HG03064 (cell line): Measurements from ENCODE around the gene PRR15.

Experiments
- ATAC-seq: cut with Tn5 transposase; IDR thresholded peaks from one replicate; pipeline ENCODE4 v1.9.1; 2021; ENCODE audit warnings: low read depth; ENCODE audit not compliant: unreplicated experiment

PRR15 gene

DNA sequence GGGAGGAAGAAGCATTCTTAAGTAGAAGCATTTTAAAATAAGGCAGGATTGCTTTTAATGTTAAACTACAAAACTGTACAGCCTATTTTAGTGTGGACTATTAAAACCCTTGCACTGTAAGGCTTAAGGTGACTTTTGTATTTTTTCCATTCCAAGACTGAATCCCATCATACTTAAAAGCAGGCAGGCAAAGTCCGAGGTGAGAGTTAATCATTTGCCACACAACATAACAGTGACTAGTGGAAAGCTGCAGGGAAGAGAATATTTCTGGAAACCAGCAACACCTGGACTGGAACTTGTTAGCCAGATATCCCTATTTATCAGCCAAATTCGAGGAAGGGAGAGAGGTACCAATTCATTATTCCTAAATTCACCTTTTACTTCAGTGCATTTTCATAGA lies 3.5 kb downstream of the PRR15 start:
- no peak for ATAC-seq

DNA sequence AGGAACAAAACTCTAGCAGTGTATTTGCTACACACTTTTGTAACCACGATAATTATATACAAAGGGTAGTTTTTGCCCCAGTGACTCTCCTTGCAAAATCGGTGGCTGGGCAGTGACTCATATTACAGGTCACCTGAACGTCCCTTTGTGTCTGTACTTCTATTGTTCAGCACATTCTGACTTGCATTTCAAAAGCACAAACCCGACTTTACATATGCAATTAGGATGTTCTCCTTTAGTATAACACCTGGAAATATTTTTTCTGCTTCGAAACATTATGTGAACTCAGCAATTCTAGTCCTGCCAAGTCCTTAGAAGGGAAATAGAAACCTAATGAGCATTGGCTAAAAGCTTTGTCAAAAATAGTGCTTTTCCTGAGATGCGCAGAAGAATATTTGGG lies 6.0 kb downstream of the PRR15 start:
- no peak for ATAC-seq

DNA sequence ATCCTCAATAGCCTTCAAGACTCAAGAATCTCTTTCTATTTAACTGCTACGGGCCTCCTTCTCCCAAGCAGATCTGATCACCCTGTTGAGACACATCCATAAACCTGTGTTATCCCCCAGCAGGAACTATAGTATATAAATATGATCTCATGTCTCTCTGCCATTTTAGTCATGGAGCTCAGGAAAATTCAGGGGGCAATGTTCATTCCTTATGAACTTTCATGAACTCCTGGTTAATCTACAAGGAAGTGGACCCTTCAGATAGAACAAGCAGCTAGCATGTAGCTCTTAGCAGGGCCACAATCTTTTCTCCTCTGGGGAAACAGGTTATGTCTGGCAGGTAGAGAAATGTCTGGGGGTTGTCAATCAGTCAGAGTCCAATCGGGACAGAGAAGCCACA lies 8.9 kb downstream of the PRR15 start:
- ATAC-seq: no peak

DNA sequence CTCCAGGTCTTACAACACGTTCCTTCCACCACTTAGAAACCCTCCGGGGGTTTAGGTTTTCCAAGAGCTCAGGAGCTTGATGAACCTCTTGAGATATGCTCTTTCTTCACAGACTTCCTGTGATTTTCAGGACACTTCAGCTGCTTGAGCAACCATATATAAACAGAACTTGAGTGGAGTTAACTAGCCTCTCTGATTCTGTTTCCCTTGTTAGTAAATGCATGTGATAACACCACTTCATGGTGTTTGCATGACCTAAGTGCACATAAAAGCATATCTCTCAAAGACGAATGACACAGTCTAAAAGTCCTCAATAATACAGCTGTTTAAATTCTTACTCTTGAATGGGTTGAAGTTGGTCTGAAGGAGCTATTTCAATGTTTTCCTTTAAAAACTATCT lies 9.9 kb downstream of the PRR15 start:
- no peak for ATAC-seq

DNA sequence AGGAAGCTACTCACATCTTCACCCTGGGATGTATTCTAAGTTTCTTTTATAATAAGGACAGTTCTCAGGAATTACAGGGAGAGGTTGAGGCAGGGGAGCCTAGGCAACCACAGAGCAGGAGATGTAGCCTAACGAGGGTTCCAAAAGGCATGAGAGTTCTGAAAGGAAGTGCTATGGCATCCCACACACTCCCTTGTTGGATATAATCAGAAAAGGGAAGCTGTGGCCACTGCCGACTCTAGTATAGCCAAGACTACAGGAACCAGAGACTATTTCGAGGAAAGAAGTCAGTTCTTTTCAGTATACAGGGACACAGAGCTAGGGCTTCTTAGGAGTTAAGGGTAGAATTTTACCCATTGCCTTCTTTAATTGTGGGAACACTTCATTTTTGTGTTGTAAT lies 11.0 kb downstream of the PRR15 start:
- ATAC-seq: no peak

DNA sequence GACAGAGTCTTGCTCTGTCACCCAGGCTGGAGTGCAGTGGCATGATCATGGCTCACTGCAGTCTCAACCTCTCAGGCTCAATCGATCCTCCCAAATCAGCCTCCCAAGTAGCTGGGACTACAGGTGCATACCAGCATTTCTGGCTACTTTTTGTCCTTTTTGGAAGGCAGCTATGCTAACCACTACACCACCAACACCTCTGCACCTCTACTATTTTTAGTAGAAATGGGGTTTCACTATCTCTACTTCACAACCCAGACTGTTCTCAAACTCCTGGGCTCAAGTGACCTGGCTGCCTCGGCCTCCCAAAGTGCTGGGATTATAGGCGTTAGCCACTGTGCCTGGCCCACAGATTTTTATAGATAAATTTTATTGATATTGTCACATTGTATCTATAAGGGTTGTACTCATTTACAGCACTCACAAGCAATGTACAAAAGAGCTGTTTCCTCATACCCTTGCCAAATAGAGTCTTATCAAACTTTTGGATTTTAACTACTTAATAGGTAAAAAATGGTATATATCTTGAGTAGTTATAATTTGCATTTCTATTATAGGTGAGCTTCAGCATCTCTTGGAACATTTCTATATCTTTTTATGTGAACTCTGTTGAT lies 23.7 kb downstream of the PRR15 start:
- no peak for ATAC-seq

DNA sequence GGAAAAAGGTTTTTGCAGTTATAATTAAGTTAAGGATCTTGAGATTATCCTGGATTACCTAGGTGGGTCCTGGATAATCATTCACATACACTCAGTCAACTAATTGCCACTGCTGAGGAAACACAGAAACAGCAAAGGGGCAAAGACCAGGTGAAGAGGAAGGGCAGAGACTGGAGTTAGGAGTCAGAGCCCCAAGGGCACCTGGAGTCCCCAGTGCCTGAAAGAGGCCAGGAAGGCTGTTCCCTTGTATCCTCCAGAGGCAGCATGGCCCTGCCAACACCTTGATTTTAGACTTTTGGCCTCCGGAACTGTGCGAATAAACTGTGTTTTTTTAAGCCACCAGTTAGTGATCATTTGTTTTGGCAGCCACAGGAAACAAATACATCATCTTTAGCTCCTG lies 24.6 kb downstream of the PRR15 start:
- no peak for ATAC-seq

DNA sequence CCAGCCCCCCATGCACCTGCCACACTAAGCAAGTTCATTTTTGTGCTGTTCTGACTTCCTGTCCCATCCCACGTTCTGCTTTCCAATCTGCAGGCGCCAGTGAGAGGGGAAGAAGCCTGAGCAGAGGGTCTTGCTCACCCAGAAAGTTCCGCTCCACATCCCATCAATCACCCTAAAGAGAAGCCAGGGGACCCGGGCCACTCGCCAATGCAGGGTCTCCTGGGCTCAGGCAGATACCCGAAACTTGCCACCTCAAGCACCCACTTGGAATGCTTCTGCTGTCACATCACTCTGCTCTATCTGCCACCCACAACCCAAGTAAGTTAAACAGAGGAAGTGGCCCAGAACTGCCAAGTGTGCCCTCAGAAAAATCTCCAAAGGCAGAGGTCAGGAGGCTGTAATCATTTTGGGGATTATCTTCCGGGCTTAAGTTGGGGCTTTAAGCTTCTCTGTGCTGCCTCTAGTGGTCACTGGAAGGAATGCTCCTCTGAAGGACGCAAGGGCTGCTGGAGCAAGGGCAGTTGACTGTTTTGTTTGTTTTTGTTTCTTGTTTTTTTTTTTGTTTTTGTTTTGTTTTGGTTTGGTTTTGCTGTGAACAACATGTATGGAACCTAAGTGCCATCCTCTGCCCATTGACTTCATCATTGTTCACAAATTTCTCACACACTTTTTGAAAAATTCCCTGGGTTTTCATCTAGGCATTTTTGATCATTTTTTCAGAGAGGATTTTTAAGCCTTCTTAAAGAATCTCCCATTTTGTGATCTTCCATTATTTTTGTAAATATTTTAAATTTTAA lies 25.5 kb downstream of the PRR15 start:
- peak; percentile 85 for ATAC-seq

DNA sequence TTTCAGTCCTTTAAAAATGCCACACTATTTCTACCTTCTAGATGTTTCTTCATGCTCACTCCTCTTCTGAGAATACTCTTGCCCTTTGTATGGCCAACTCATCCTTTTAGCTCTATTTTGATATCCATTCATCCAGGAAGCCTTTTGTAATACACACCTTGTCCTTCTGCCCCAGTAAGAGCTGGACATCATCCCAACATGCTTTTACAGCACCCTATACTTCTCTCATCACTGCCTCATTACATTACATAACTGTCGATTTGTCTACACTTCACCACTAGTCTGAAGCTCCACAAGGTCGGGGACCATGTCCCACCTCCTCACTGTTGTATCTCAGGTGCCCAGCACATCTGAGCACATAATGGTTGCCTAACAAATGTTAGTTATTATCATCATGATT lies 29.2 kb downstream of the PRR15 start:
- no peak for ATAC-seq

DNA sequence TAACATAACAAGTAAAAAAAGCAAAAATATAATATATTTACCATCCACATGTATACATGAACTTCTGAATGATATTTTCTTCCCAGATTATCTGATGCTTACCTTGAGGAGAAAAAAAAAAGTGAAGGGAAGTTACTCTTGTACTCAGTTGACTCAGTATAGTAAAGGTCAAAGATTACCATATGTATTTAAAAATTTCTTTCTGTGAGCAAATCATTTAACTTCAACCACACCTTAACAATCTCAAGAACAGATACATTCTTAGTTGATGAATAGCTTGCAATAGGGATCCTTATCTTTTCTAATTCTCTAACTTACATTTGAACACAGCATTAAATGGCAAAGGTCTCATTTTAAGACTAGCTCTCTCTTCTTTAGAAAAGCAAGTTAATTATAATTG lies 29.8 kb downstream of the PRR15 start:
- ATAC-seq: no peak

DNA sequence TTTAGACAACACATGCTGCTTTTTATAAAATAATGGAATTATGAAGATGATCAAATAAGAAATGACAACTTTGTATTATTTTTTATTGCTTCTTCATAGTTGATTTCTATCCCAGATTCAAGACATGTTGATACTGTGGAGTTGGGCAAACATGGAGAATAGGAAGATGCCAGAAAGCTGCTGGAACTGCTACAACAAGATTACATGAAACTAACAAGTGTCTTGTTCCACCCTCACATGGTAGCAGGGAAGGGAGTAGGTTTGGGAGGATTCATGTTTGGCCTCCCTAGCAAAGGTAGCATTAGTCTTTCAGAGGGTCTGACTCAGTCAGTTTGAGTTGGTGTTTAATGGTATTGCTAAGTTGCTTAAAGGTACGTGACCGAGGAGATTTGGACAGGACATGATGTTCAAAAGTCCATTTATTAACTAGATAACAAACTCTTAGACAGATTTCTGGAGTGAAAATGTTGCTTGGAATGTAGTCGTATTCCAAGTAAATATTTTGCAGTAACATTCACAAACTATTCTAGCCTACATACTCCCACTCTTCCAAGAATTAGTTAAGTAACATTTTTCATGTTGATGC lies 33.1 kb downstream of the PRR15 start:
- ATAC-seq: no peak

DNA sequence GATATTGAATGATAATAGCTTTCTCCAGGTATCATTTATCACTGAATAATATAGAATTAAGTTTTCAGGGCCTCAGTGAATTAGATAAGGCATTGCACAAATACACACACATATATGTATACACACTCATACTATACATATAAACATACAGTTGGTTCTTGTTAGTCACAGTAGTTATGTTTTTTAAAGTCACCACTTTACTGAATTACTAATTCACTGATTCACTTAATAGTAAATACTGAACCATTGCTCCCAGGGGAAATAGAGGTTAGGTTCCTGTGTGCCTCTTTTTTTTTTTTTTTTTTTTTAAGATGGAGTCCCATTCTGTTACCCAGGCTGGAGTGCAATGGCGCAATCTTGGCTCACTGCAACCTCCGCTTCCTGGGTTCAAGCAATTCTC lies 33.6 kb downstream of the PRR15 start:
- no peak for ATAC-seq

DNA sequence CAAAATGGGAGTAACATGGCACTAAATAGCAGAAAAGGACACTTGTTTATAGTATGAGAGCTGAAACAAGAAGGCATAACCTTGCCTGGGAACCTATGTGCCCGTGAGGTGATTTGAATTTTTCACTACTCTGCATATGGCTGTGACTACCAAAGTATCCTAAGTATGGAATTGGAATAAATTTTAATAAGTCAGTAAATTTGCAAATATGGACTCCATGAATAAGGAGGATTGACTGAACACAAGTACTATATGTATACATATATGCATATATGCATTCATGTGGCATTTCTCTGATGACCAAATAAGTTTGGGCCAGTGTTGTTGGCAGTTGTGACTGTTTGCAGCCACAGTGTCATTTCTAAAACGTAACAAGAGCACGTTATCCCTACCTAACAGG lies 34.5 kb downstream of the PRR15 start:
- ATAC-seq: no peak

DNA sequence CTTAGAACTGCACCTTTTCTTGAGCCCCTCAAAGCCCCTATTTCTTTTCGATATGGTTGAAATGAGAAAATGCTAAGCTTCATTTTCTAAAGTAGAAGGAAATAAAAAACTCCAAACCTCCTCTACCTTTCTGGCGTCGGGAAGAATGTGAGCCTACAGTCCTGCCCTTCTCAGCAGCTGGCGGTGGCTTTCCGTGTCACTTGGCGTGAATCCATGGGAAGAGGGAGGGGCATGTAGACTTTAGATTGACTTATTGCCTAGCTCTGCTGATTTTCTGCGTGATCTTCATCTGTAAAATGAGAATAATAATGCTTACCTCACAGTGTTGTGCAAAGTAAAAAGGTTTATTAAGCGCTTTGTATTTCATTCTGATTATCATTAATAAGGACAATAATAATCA lies 35.0 kb downstream of the PRR15 start:
- no peak for ATAC-seq

DNA sequence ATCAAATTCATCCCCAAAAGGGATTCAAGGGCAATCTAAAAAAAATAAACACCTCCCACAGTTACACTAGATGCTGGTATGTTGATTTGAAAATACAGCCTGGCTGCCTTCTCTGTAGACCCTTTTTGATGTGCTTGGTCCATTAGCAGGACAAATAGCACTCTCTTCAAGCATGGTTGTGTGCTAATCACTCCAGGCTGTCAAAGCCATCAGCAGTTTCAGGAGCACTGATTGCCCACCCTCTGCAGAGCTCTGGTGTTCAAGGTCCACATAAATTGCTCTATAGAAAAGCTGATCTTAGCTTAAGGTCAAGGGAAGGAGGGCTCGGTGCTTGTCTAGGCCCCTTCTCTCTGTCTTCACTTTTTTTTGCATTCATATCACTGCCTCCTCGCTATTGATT lies 35.4 kb downstream of the PRR15 start:
- ATAC-seq: no peak

DNA sequence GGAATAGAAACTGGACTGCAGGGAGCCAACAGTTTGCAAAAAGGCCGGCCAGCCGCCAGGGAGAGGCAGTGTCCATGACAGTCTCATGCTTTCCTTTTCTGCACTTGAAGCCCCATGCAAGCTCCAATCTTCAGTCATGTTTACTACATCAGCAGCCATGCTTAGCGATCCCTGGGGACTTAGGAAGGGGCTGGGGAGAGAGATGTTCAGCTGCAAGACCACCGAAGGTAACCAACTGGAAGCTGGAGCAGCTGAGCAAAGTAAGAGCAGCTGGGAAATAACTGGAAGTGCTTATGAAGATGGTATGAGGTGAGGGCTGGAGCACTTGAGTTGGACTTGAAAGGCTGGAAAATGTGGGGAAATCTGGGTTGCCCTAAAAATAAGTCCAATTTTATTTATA lies 37.0 kb downstream of the PRR15 start:
- ATAC-seq: no peak

DNA sequence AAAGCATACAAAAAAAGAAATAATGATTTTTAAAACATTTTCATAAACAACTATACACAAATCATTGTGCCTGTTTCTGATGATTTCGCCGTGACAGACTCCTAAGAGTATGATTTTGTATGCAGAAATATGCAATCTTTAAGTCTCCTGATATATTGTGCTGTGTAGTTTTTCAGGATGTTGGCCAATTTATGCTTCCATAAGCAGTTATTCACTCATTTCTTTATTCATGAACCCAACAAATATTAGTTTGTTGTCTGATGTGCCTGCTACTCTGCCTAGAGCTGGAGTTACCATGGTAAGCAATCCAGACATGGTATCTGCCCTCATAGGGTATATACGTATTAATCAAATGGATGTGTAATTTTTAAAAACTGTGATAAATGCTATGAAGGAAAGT lies 40.4 kb downstream of the PRR15 start:
- ATAC-seq: no peak

DNA sequence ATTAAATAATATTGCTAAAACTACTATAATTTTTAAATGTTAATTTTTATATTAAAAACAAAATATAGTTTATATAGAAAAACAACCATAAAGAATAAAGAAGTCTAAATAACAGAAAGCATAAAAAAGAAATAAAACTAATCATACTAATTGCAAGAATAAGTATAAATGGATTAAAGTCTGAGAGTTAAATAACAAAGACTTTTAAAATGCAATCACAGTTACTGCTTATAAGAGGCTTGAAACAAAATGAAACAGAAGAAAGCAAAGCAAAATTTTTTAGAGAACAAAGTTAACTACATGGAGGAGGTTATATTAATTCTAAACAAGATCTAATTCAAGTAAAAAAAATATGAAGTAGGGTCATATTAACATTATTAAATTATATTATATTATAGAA lies 41.1 kb downstream of the PRR15 start:
- ATAC-seq: no peak

DNA sequence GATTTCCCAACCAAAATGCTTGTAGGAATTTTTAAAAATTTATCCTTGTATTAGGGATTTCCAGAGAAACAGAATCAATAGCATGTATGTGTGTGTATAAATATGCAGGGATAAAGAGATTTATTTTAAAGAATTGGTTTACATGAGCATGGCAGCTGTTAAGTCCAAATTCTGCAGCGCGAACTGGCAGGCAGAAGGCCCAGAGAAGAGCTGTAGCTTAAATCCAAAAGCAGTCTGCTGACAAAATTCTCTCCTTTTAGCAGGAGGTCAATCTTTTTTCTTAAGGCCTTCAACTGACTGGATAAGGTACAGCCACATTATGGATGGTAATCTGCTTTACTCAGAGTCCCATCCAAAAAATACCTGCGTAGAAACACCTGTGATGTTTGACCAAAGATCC lies 42.0 kb downstream of the PRR15 start:
- ATAC-seq: no peak

DNA sequence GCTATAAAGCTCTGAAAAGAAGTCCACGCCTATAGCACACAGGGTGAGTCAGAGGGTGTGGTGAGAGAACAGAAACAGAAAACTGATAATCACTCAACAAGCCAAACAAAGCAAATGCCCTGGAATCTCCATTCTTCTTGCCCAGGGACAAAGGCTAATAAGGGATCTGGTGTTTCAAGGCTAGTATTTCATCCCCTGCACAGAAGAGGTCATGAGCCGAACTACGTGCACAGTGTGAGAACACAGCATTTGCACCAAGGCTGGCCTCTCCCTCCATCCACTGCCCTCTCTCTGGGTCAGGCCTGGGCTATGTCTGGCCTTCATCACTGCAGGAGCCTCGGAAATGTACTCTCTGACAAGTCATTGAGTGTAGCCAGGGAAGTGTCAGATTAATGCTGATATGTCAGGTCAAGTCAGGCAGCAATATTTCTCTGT lies 42.7 kb downstream of the PRR15 start:
- ATAC-seq: no peak

DNA sequence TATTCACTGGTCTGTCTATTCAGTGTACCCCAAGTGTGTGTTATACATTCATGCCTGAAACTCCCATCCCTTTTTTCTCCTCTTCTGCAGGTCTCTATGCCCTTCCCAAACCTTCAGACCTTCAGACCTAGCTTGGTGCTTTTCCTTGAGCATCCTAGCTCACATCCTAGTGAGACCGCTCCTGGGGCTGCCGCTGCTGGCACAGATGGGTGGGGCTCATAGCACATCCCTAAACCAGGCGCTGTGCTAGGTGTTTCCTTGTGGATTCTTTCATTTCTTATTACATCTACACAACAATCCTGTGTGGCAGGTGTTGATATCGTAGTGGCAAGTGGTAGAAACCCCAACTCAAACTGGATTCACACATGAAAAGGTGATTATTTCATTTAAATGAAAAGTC lies 43.2 kb downstream of the PRR15 start:
- ATAC-seq: no peak

DNA sequence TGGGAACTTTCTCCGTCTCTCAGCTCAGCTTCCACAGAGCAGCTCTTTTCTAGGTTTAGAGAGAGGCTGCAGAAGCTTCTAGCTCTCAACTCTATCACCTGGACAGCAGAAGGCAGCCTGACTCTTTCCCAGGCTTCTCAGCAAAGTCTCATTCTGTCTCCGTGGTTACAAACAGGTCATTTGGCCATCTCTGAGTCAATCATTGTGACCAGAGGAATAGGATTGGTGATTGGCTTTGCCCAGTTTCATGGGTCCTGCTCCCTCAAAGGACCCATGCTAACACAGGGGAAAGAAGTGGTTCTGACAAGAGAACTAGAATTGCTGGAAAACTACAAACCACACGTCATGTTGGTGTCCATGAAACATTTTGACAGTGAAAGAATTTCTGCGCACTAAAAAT lies 43.6 kb downstream of the PRR15 start:
- no peak for ATAC-seq
